ENCODE measurements around the gene LHX6. TPM values are rescaled to one million over a fixed set of nuclear protein-coding genes. Genes with fewer than 3 reads are reported as not detected.

The LHX6 gene
- total and polyA plus RNA-seq, 3 donors from 2014 or later, result 8.8 to 11.5 (median 8.8) TPM

DNA sequence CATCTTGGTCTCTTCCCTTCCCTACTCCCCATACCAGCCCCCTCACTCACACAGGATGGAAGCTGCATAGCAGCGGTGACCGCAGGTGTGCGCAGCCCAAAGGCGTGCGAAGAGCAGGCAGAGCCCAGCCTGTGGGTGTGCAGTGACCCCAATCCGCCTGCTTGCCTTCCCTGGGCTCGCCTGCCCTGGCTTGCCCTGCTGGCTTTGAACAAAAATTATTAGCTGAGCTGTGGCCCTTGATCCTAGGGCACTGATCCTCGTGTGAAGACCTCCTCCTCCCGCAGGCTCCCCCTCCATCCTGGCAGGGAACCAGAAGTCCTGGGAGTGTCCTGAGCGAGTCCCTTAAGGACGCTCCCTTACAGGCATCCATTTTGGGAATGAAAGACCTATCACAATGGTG is 37.2 kb downstream of the LHX6 start:
- intact Hi-C loops (cut with DNase I; ENCODE audit: low total_unique reads), result no loop called here
- DNase-seq, result no peak
- H3K9me3 ChIP-seq, result no peaks in the 10 kb centered on the region
- H3K4me1 ChIP-seq, result no peaks in the 10 kb centered on the region
- TF ChIP-seq POLR2A (IDR thresholded peaks at IDR 0.05), result no peak
- TF ChIP-seq, protein P1, sequence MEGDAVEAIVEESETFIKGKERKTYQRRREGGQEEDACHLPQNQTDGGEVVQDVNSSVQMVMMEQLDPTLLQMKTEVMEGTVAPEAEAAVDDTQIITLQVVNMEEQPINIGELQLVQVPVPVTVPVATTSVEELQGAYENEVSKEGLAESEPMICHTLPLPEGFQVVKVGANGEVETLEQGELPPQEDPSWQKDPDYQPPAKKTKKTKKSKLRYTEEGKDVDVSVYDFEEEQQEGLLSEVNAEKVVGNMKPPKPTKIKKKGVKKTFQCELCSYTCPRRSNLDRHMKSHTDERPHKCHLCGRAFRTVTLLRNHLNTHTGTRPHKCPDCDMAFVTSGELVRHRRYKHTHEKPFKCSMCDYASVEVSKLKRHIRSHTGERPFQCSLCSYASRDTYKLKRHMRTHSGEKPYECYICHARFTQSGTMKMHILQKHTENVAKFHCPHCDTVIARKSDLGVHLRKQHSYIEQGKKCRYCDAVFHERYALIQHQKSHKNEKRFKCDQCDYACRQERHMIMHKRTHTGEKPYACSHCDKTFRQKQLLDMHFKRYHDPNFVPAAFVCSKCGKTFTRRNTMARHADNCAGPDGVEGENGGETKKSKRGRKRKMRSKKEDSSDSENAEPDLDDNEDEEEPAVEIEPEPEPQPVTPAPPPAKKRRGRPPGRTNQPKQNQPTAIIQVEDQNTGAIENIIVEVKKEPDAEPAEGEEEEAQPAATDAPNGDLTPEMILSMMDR (IDR thresholded peaks at IDR 0.05), result no peak
- no peak overlapping the region for H3K4me3 ChIP-seq
- no peaks in the 10 kb centered on the region for H3K36me3 ChIP-seq (ENCODE audit: low read depth, missing control alignments)
- H3K27ac ChIP-seq, result no peak overlapping the region
- no peaks in the 10 kb centered on the region for H3K27me3 ChIP-seq
- 73 to 74% methylated on average over 11 of the region's 11 CpGs for WGBS, 2 donors

DNA sequence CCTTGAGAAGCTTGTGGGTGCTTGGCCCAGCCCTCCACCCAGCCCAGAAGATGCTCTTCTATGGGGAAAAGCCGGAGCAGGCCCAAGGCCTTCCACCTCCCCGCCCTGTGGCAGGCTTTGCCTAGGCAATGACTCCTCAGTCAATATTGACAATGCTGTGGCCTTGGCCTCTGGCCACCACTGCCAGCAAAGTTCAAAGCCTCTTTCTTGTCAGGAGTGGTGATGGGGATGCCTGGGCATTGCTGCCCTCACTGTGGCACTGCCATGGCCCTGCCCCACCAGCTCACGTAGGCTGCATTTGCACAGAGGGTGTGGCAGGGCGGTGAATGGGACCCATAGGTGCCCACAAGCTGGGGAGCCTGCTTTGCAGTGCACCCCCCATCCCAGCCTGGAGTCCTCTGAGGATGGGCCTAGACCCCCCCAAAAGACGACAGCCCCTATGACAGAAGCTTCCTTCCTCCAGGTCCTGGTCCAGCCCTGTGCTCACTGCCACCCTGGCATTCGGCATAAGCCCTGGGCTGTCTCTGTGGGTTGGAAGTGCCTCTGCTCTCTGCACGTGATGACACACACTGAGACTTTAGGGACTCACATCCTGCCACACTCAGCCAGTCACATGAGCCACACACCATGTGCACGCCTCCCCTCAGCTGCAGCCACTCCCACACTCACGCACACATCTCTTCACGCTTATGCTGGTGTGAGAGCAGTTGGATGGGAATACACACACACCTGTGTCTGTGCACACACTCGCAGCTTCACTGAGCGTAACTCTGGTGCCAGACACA is 38.0 kb downstream of the LHX6 start:
- WGBS, 2 donors, result 80 to 81% methylated on average over 9 to 12 of the region's 12 CpGs
- Histone ChIP-seq H3K27ac (no peak overlapping the region), H3K36me3 (ENCODE audit: low read depth, missing control alignments) (no peaks in the 10 kb centered on the region), H3K9me3 (no peaks in the 10 kb centered on the region), H3K4me1 (no peaks in the 10 kb centered on the region), H3K27me3 (no peaks in the 10 kb centered on the region), H3K4me3 (no peak overlapping the region)
- intact Hi-C loops (cut with DNase I; ENCODE audit: low total_unique reads), result no loop called here
- TF ChIP-seq, protein P1 (IDR thresholded peaks at IDR 0.05), result no peak
- TF ChIP-seq POLR2A (IDR thresholded peaks at IDR 0.05), result no peak
- DNase-seq, result no peak

DNA sequence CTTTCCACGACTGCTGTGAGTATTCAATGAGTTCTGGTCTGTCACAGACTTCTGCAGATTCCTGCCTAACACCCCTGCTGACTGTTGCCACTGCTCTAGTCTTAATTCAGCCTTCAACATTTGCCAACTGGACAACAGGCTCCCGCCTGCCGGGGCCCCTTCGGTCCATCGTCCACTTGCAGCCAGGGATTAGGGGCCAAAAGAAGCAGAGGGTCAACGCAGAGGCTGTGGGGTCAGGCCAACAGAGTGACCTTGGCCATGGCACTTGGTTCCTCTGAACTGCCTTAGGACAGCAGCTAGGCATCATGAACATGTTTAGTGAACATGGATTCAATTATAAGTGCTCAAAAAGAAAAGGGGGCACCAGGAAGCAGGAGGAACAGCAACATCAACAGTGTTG is 40.4 kb downstream of the LHX6 start:
- Histone ChIP-seq H3K27ac (no peak overlapping the region), H3K4me1 (no peaks in the 10 kb centered on the region), H3K4me3 (no peak overlapping the region), H3K9me3 (no peaks in the 10 kb centered on the region), H3K27me3 (no peaks in the 10 kb centered on the region), H3K36me3 (ENCODE audit: low read depth, missing control alignments) (no peaks in the 10 kb centered on the region)
- no peak for DNase-seq
- intact Hi-C loops (cut with DNase I; ENCODE audit: low total_unique reads), result no loop called here
- WGBS, 2 donors, result 87 to 93% methylated on average over 6 of the region's 6 CpGs
- TF ChIP-seq, protein P1 (IDR thresholded peaks at IDR 0.05), result no peak
- no peak for TF ChIP-seq POLR2A (IDR thresholded peaks at IDR 0.05)

DNA sequence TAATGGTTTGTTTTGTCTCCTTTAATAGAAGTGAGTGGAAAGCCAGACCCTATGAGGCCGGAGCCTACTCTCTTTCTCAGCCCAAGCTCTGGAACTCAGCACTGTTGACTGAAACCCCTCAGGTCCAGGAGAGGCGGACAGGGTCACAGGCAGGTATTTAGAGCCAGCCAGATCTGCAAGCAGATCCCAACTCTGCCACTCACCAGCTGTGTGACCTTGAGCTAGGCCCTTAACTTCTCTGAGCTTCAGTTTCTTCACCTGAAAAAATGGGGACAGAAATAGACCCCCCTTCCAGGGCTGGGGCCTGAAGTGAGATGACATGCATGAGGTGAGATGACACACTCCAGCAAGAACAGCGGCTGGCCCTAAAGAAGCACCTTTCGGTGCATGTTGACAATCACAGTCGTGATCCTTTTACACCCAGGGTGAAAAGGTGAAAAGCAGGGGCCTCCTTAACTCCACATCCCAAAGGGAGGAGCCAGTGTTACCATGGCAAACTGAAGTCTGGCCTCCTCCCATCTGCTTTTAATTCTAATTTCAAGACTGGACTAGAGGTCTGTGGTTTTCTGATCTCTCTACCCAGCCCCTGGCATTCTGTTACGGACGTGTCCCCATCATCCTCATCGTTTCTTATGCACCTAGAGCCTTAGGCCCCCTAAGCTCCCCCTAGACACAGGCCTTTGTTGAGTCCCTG is 41.8 kb downstream of the LHX6 start:
- DNase-seq, result no peak
- H3K4me3 ChIP-seq, result no peak overlapping the region
- no peaks in the 10 kb centered on the region for H3K4me1 ChIP-seq
- no peaks in the 10 kb centered on the region for H3K36me3 ChIP-seq (ENCODE audit: low read depth, missing control alignments)
- H3K9me3 ChIP-seq, result no peaks in the 10 kb centered on the region
- no peak for TF ChIP-seq POLR2A (IDR thresholded peaks at IDR 0.05)
- TF ChIP-seq, protein P1 (IDR thresholded peaks at IDR 0.05), result no peak
- H3K27me3 ChIP-seq, result no peaks in the 10 kb centered on the region
- WGBS, 2 donors, result 91 to 94% methylated on average over 8 of the region's 8 CpGs
- intact Hi-C loops (cut with DNase I; ENCODE audit: low total_unique reads), result no loop called here
- H3K27ac ChIP-seq, result no peak overlapping the region
